Right ventricle myocardium inferior (tissue), 1 donor: ENCODE measurements around the gene NR1H4. TPM values are rescaled to one million over a fixed set of nuclear protein-coding genes. Genes with fewer than 3 reads are reported as not detected.
"Not testable (repeated sequence)": the region's sequence is repeated elsewhere in the genome, so short reads cannot be mapped to it uniquely, and the experiment has no call there.

ENCODE experiments used
- ATAC-seq: fragments of 200-7000 bp; cut with Tn5 transposase; one replicate; pipeline ENCODE4 v1.9.1; 2020; ENCODE audit warnings: mild to moderate bottlenecking, moderate library complexity
- DNase-seq: peaks from one replicate; pipeline ENCODE4 v3.0.0; 2021; ENCODE audit errors: missing footprints
- intact Hi-C: fragments of 100-400 bp; cut with DNase I; formaldehyde crosslinking; loops from one replicate; pipeline ENCODE4 v1.11.0; 2022
- total RNA-seq: library from RNA; stranded (reverse); fragmentation: NEBNext Ultra II Directional; extraction: Animal tissue kit (Norgen Biotek cat#: 25700); gene quantifications from one replicate; pipeline ENCODE4 v1.2.1, GENCODE V29; 2021
- donor health status: DM: no; HTN: yes; CAD: no; lungs with severe emphysema.

NR1H4 gene
- total RNA-seq, 1 donor from 2014 or later: not detected

GRCh38 chr12:100498141-100498540 is 24.5 kb downstream of the NR1H4 start:
- intact Hi-C loops: no loop called here
- ATAC-seq (no peak), DNase-seq (no peak)

- intact Hi-C loops: no loop called here
- ATAC-seq: no peak
Observed at GRCh38 chr12:100499416-100499815, 25.8 kb downstream of the NR1H4 start.

GRCh38 chr12:100502718-100503117 is 29.1 kb downstream of the NR1H4 start:
- intact Hi-C loops, ATAC-seq, DNase-seq: not testable (repeated sequence)

More at GRCh38 chr12:100499416-100499815, 25.8 kb downstream of the NR1H4 start:
- no peak for DNase-seq

DNA sequence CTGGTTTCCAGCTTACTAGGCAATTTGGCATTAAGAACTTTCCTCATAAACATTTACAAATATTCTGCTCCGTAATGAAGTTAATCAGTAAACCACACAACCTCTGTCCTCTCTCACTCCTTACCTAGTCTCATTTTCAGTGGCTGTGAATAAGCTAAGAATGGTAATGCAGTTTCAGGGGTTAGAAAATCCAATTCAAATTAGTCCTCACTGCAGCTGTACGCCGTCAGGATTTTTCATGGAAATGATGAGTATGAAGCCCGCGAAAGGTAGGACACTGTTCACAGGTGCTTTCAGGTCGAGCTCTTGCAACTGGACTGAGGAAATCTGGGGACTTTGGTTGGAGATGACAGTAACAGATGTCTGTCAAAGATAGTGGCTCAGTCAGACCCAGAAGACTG is 29.6 kb downstream of the NR1H4 start:
- no peak for DNase-seq
- intact Hi-C loops: no loop called here
- no peak for ATAC-seq

DNA sequence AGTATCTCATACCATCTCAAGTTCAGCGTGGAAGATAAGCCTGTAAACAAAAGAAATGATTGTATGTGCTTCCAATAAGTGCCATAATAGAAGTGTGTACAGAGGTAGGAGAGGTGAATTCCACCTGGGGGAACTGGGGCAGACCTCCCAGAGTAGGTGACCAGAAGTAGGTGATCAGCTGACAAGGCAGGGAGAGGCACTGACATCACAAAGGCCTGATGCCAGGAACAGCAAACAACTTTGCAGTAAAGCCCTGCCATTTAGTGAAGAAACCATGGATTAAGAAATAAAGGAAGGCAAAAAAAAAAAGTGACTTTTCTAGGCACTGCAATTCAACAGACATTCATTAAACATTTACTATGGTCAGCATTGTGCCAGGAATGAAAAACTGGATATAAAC is 31.1 kb downstream of the NR1H4 start:
- intact Hi-C loops: no loop called here
- ATAC-seq: no peak
- no peak for DNase-seq

DNA sequence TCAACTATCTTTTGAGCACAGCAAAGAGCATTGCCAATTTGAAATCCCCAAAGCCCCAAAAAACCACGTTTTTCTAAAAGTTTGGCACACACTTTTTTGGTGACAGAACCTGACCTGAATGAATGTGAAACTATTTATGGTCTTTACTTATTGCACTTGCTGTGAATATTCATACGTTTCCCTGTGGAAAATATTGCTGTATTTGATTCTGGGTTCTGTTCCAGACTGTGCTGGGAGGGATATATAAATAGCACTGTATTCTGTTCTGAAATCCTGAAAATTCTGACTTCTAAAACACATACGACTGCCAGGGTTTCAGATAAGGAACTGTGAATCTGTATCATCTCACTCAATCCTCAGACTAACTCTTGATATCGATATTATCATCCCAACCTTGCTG is 35.1 kb downstream of the NR1H4 start:
- ATAC-seq (no peak), DNase-seq (no peak)
- intact Hi-C loops: no loop called here

- ATAC-seq (no peak), DNase-seq (no peak)
- intact Hi-C loops: no loop called here
Observed at GRCh38 chr12:100512692-100513091, 39.0 kb downstream of the NR1H4 start.

GRCh38 chr12:100515968-100516367 is 42.3 kb downstream of the NR1H4 start:
- ATAC-seq (no peak), DNase-seq (no peak)
- intact Hi-C loops: no loop called here

- intact Hi-C loops: no loop called here
- ATAC-seq (no peak), DNase-seq (no peak)
Observed at GRCh38 chr12:100518376-100518775, 44.7 kb downstream of the NR1H4 start.

- ATAC-seq (no peak), DNase-seq (no peak)
- intact Hi-C loops: no loop called here
Observed at GRCh38 chr12:100520048-100520769, 46.5 kb downstream of the NR1H4 start.

- no peak for DNase-seq
- intact Hi-C loops: no loop called here
- no peak for ATAC-seq
Observed at GRCh38 chr12:100521958-100522357, 48.3 kb downstream of the NR1H4 start.

GRCh38 chr12:100528034-100528433 is 54.4 kb downstream of the NR1H4 start:
- DNase-seq (no peak), ATAC-seq (no peak)
- intact Hi-C loops: no loop called here

GRCh38 chr12:100528471-100529127 is 54.9 kb downstream of the NR1H4 start:
- ATAC-seq (no peak), DNase-seq (no peak)
- intact Hi-C loops: no loop called here

- intact Hi-C loops: no loop called here
- DNase-seq (no peak), ATAC-seq (no peak)
Observed at GRCh38 chr12:100529756-100530350, 56.2 kb downstream of the NR1H4 start.

GRCh38 chr12:100533376-100533775 is 59.7 kb downstream of the NR1H4 start:
- no peak for ATAC-seq
- intact Hi-C loops: no loop called here
- no peak for DNase-seq

GRCh38 chr12:100534625-100535227 is 61.1 kb downstream of the NR1H4 start:
- no peak for ATAC-seq
- DNase-seq: no peak
- intact Hi-C loops: no loop called here

GRCh38 chr12:100539202-100539601 is 65.5 kb downstream of the NR1H4 start:
- DNase-seq: no peak
- no peak for ATAC-seq
- intact Hi-C loops: no loop called here

GRCh38 chr12:100544165-100544564 is 70.5 kb downstream of the NR1H4 start:
- ATAC-seq (no peak), DNase-seq (no peak)
- intact Hi-C loops: no loop called here

GRCh38 chr12:100545092-100545491 is 71.4 kb downstream of the NR1H4 start:
- ATAC-seq (no peak), DNase-seq (no peak)
- intact Hi-C loops: no loop called here

DNA sequence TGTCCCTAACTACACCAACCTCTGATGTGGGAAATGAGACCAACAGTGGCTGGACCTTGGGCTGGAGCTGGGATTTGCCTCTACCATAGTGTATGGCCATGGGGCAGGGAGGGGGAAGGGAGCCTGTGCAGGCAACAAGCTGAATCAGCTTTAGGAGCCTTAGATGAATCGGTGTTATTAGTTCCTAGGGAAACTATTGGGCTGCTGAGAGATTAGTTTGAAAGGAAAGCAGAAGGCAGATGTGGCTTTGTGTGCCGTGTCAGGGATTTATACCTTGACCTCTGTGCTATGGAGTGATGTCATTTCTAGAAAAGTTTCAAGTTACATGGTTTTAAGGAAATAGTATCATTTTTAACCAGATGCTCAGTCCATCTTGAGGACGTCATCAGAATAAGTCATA is 80.3 kb downstream of the NR1H4 start:
- intact Hi-C loops: loop anchor here (2.0 to 5.0 kb wide), 2 partner anchors 205 to 322 kb away; no protein-coding TSS in a partner anchor
- ATAC-seq: no peak
- no peak for DNase-seq
